Stimulated activated CD4-positive, alpha-beta T cell treated with anti-CD3 and anti-CD28 coated beads, Interleukin-2, amount 100 ng/mL, for 24 hours (primary cell): Measurements from ENCODE around the gene PTTG1IP.
"Not testable (repeated sequence)": the region's sequence is repeated elsewhere in the genome, so short reads cannot be mapped to it uniquely, and the experiment has no call there.

Experiments
- DNase-seq, 2 donors: peaks; one replicate each; pipeline ENCODE4 v3.0.0-alpha.2; 2020

The PTTG1IP gene

GRCh38 chr21:44880405-44881197, 7.1 kb upstream of the PTTG1IP start:
- DNase-seq: no peak

DNA sequence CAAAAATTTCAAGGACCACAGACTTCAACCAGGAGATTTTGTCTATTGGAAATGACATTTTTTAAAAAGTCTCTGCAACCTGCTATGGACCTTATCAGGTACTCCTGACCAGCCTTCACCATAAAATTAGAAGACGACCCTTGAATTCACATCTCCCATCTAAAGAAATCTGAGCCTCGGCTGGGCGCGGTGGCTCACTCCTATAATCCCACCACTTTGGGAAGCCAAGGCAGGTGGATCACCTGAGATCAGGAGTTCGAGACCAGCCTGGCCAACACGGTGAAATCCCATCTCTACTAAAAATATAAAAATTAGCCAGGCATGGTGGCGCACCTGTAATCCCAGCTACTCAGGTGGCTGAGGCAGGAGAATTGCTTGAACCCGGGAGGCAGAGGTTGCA, 5.7 kb upstream of the PTTG1IP start:
- DNase-seq: not testable (repeated sequence)

DNA sequence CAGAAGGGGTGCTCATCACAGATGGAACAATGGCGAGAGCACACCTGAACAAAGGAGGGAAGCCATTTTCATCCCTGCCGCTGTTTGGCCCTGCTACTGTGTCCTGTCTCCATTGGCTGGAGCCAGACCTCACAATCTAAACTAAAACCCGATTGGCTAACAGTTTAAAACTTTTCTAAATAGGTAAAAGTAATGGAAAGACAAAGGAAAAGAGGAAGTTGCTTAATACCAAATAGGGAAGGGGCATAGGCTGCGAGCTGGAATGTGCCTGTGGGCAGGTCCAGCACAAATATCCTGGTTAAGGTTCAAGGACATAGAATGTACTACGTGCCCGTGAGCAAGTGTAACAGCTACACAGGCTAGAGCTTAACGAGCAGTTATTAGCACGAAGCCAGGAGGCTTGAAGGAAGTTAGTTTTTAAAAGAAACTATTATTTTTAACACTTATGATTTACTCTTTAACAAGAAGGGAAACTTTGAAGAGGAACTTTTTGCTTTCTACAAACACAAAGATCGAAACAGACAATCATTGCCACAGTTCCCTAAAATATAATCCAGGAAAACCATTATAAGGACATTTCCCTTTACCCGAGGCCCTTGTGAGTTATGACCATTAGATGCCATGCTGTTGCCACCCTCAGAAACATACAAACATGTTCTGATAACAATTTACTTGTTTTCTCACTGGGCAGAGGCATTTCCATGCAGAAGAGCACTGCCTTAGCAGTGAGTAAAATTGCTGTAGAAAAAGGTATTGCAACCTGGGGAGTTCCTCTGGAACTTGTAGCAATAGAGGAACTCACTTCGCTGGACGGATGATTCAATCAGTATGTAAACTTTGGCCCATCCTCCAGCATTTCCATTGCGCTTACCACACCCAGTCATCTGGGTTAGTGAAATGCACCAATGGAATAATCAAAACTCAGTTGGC, 4.8 kb upstream of the PTTG1IP start:
- no peak for DNase-seq

DNA sequence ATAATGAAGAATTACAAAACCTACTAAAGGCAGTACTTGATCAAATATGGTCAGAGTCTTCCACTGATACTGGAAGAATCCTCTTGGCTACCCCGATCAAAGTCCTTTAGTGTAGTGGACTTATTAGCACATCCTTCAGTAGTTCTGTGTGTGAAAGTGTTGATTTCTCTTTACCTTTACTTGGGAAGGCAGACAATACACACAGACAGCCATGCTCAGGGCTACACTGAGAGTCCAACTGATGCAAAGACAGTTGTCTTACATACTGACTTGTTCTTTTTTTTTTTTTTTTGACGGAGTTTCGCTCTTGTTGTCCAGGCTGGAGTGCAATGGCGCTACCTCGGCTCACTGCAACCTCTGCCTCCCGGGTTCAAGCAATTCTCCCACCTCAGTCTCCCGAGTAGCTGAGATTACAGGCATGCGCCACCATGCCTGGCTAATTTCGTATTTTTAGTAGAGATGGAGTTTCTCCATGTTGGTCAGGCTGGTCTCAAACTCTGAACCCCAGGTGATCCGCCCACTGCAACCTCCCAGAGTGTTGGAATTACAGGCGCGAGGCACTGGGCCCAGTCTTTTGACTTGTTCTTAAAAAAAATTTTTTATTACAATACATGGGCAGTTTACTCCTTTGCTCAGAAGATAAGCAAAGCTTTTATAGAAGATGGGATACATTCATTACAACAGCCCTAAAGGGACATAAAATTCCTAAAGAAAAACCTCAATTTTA, 3.5 kb upstream of the PTTG1IP start:
- DNase-seq: no peak

GRCh38 chr21:44875316-44875700, 1.8 kb upstream of the PTTG1IP start:
- DNase-seq: no peak

DNA sequence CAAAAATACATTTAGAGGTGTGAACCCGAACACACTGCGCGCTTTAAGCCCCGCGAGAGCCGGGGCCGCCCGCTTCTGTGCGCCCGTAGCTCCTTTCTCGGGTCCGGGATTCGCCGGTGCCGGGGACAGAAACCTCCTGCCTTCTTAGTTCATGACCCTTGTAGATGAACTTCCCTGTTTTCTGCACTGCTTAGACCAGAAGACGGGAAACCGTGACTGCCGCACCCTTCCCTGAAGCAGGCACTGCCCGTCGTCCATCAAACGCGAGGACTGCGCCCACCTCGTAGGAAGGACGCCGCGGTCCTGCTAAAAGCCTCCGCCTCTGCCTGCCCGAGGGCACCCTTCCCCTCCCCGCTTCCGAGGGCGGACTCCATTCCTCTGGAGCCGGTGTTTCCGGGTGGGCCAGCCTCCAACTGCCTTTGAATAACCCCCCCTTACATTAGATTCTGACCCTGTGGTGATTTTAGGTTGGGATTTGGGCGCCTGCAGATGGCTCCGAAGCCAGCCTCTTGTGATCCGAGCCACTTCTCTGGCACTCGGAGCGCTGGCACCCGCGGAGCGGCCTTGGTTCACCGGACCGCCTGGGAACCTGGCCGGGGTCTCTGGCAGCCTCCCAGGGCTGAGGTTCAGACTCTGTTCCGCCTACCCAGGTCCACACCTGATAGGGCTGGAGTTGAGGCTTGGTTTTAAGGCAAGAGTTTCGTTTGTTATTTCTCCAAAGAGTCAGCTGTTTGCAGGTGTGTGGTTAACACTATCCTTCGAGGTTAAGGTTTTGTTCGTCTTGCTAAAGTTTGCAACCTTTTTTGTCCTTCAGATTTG, 1.2 kb upstream of the PTTG1IP start:
- peak; percentile 38 to 47 for DNase-seq

GRCh38 chr21:44874240-44874496, 678 bp upstream of the PTTG1IP start:
- DNase-seq: no peak

DNA sequence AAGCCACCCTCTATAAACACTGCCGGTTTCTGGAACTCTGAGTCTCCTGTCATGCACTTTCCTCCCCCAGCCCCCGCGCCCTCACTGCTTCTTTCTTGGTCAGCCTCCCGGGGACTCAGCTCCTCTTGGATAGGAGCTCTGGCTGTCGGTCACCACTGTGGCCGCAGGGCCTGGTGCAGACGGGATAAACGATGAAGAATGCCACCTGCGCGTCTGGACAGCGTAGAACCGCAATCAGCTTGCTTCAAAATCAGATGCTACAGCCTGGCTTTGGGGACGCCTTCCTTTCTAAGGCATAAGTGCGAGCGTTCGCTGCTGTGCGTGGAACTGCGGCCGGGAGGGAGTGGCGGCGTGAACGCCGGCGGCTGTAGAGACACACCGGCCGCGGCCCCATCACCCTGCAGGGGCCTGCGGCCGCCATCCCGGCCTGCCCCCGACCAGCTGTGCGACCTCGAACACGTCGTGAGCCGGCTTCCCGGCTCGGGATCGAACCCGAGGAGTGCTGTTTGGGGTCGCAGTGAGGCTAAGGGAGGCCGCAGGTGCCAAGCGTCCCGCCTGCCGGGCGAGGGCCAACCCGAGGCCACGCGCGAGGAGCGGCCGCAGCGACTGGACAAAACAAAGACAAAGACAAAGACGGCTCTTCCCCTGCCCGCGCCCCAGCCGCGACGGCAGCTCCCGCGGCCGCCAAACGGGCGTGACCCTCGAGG, 688 bp downstream of the PTTG1IP start:
- DNase-seq: peak in 1 of 2 donors; percentile 39

GRCh38 chr21:44872323-44872648, 1.2 kb downstream of the PTTG1IP start:
- DNase-seq: no peak

DNA sequence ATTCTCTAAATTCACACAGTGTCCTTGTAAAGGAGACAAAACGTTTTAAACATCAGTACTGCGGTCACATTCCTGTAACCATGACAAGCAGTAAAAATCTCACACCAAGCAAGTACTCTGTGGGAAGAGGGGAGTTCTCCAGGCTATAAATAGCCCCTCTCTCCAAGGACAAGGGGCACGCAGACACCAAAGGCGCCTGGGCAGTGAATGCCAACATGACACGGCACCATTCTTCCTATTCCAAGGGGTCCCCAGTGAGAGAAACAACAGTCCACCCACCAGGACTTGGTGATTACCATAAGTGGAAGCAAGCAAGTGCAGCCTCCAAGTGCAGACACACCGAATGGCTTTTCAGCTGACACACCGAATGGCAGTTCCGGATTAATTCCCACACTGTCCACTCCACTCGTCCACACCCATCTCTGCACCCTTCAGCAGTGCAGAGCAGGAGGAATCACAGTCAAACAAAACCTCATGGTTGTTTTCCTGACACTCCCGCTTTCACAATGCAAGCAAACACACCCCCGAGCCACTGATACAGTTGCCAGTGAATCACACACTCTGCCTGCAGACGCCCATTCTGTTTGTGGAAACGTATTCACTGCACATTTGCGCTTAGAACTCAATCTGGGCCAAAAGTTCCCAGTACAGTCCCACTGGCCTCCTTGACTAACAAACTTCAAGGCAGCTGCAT, 1.8 kb downstream of the PTTG1IP start:
- DNase-seq: peak in 1 of 2 donors; percentile 43

GRCh38 chr21:44870748-44871495, 2.6 kb downstream of the PTTG1IP start:
- no peak for DNase-seq

- no peak for DNase-seq
Measured at GRCh38 chr21:44869781-44870747, 3.4 kb downstream of the PTTG1IP start.

DNA sequence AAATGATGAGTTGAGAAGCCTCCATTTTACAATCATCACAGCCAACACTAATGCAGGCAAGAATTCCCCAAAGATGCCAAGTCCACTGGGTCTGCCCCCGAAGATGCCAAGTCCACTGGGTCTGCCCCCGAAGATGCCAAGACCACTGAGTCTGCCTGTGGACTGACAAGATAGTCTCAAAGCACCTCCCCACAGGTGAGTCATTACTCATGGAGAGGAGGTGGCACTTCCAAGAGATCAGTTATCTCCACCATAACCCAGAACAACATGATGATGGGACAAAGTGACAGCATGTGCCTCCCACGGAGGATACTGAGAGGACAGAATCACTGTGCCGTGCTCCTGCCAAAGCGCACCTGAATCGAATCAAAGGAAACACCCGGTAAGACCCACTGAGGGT, 4.8 kb downstream of the PTTG1IP start:
- no peak for DNase-seq

GRCh38 chr21:44867999-44868700, 5.3 kb downstream of the PTTG1IP start:
- DNase-seq: peak; percentile 47

DNA sequence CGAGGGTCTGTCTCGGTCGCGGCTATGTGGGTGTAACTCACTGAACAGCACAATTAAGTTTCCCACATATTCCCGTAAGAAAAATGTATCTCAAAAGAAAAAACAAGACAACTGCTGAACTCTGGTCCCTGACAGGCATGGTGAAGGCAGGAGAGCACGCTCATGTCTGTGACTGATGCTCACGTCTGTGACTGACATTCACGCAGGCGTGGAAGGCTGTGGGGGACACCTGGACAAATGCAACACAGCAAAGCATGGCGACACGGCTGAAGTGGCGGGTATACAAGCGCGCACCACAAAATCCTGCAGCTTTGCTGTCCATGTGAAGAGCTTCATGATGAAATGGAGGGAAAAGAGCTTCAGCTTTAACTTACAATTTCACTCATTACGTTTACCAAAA, 6.0 kb downstream of the PTTG1IP start:
- no peak for DNase-seq

DNA sequence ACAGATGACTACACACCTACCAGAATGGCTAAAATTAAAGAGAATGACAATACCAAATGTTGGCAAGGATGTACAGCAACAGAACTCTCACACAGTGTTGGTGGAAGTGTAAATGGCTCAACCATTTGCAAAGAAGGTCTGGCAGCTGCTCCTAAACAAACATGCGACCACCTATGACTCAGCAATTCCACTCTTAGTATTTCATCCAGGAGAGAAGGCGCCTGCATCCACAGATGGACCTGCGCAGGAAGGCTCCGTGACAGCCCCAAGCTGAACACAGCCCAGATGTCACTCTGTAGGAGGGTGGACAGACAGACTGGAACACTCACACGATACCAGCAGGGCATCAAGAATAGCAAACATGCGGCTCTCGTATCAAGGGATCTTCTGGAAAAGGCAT, 6.7 kb downstream of the PTTG1IP start:
- no peak for DNase-seq

DNA sequence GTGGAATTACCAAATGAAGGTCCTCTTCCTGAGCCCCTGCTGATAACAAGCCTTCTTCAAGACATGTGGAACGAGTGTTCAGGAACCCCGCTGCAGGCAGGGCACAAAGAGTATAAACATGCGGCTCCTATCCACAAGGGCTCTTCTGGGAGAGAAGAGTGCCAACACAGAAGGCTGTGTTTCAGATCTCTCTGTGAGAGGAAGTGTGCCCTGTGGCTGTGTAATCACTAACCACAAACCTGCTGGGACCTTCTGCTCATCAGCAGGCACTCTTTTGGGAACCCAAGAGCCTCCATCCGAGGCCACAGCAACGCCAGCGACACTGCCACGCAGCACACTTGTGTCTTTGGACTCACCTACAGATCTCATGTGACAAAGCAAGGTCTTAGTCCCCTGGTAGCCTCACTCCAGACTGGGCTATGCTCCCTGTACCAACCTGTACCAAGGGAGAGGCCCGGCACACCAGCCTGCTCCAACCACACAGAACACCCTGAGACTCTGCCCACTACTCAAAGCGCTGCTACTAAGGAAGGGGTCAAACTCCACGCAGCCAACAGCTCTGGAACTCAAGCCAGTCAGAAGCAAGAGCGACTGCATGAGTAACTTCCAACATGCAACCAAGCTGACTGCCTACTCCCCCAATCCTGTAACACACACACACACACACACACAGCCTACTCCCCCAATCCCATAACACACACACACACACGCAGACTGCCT, 7.8 kb downstream of the PTTG1IP start:
- DNase-seq: no peak
